ENCODE measurements around the gene SIGLEC8. TPM values are rescaled to one million over a fixed set of nuclear protein-coding genes. Genes with fewer than 3 reads are reported as not detected.
"Not testable (repeated sequence)": the region's sequence is repeated elsewhere in the genome, so short reads cannot be mapped to it uniquely, and the experiment has no call there.

Gene SIGLEC8
- total RNA-seq, 1 donor from 2014 or later: not detected

GRCh38 chr19:51450730-51451307, 7.4 kb downstream of the SIGLEC8 start:
- Mint-ChIP-seq H3K4me3 (ENCODE audit: low read depth) (no peak overlapping the region), H3K27me3 (peaks cover 21% of the 10 kb centered on the region), H3K4me1 (ENCODE audit: low read depth) (no peaks in the 10 kb centered on the region), H3K9me3 (ENCODE audit: low read depth) (peaks cover 9% of the 10 kb centered on the region), H3K36me3 (ENCODE audit: insufficient read depth) (no peaks in the 10 kb centered on the region), H3K27ac (no peak overlapping the region)
- TF ChIP-seq CTCF (IDR thresholded peaks at IDR 0.05; ENCODE audit: unreplicated experiment): no peak
- no peak for DNase-seq (ENCODE audit: low spot score, unreplicated experiment)

- H3K36me3 Mint-ChIP-seq (ENCODE audit: insufficient read depth): no peaks in the 10 kb centered on the region
- TF ChIP-seq CTCF (IDR thresholded peaks at IDR 0.05; ENCODE audit: unreplicated experiment): no peak
- no peak overlapping the region for H3K4me3 Mint-ChIP-seq (ENCODE audit: low read depth)
- peaks cover 9% of the 10 kb centered on the region for H3K9me3 Mint-ChIP-seq (ENCODE audit: low read depth)
- no peaks in the 10 kb centered on the region for H3K4me1 Mint-ChIP-seq (ENCODE audit: low read depth)
- peaks cover 23% of the 10 kb centered on the region for H3K27me3 Mint-ChIP-seq
- no peak for DNase-seq (ENCODE audit: low spot score, unreplicated experiment)
- no peak overlapping the region for H3K27ac Mint-ChIP-seq
Measured at GRCh38 chr19:51448411-51449016, 9.7 kb downstream of the SIGLEC8 start.

GRCh38 chr19:51448011-51448410, 10.2 kb downstream of the SIGLEC8 start:
- peaks cover 25% of the 10 kb centered on the region for H3K27me3 Mint-ChIP-seq
- no peak for DNase-seq (ENCODE audit: low spot score, unreplicated experiment)
- no peaks in the 10 kb centered on the region for H3K4me1 Mint-ChIP-seq (ENCODE audit: low read depth)
- peaks cover 9% of the 10 kb centered on the region for H3K9me3 Mint-ChIP-seq (ENCODE audit: low read depth)
- H3K27ac Mint-ChIP-seq: no peak overlapping the region
- H3K4me3 Mint-ChIP-seq (ENCODE audit: low read depth): no peak overlapping the region
- H3K36me3 Mint-ChIP-seq (ENCODE audit: insufficient read depth): no peaks in the 10 kb centered on the region
- TF ChIP-seq CTCF (IDR thresholded peaks at IDR 0.05; ENCODE audit: unreplicated experiment): no peak

GRCh38 chr19:51447510-51447909, 10.7 kb downstream of the SIGLEC8 start:
- H3K36me3 Mint-ChIP-seq (ENCODE audit: insufficient read depth); DNase-seq (ENCODE audit: low spot score, unreplicated experiment); H3K9me3 Mint-ChIP-seq (ENCODE audit: low read depth); H3K27ac Mint-ChIP-seq; H3K4me1 Mint-ChIP-seq (ENCODE audit: low read depth); H3K4me3 Mint-ChIP-seq (ENCODE audit: low read depth): not testable (repeated sequence)
- H3K27me3 Mint-ChIP-seq: peaks cover 29% of the 10 kb centered on the region

- Mint-ChIP-seq H3K27me3 (peaks cover 53% of the 10 kb centered on the region), H3K9me3 (ENCODE audit: low read depth) (no peaks in the 10 kb centered on the region), H3K36me3 (ENCODE audit: insufficient read depth) (no peaks in the 10 kb centered on the region), H3K27ac (no peak overlapping the region), H3K4me1 (ENCODE audit: low read depth) (no peaks in the 10 kb centered on the region), H3K4me3 (ENCODE audit: low read depth) (no peak overlapping the region)
- no peak for DNase-seq (ENCODE audit: low spot score, unreplicated experiment)
- no peak for TF ChIP-seq CTCF (IDR thresholded peaks at IDR 0.05; ENCODE audit: unreplicated experiment)
Measured at GRCh38 chr19:51441410-51442390, 16.6 kb downstream of the SIGLEC8 start.

Measured in progenitor cell of endocrine pancreas (in vitro differentiated cells).